ENCODE data around the gene NRP1.

DNA sequence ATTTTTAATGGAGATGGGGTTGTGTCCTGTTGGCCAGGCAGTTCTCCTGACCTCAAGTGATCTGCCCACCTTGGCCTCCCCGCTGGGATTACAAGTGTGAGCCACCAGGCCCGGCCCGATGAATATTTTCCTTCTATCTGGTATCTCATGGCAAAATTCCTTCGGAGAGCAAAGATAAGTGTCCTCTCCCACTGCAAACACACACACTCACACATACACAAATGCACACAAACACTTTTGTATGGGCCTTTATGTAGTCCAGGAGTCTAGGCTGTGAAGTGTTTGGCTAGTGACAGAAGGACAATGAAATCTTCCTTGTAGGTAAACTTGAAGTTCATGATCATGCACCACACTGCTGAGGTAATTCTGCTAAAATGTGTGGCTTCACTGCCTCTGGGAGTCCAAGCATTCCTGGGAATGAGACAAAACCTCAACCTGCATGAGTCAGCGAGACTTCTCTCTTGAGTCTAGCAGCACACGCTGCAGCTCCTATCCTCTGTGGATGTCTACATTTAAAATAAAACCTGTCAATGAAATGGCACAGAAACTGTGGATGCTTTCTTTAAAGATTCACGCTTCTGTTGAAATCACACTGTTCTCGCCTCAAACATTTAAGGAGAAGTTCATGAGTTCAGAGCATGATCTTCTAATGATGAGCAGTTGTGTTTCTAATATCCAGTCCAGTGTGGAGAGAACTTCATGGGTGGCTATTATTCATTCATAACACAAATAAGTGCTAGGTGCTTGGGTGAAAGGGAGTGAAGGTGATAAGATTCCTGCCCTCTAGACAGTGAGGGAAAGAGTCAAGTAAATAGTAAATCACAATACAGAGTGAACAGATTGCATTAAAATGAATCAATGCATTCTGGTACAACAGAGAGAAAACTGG lies 96.5 kb downstream of the NRP1 start:
- TF ChIP-seq, protein P1, sequence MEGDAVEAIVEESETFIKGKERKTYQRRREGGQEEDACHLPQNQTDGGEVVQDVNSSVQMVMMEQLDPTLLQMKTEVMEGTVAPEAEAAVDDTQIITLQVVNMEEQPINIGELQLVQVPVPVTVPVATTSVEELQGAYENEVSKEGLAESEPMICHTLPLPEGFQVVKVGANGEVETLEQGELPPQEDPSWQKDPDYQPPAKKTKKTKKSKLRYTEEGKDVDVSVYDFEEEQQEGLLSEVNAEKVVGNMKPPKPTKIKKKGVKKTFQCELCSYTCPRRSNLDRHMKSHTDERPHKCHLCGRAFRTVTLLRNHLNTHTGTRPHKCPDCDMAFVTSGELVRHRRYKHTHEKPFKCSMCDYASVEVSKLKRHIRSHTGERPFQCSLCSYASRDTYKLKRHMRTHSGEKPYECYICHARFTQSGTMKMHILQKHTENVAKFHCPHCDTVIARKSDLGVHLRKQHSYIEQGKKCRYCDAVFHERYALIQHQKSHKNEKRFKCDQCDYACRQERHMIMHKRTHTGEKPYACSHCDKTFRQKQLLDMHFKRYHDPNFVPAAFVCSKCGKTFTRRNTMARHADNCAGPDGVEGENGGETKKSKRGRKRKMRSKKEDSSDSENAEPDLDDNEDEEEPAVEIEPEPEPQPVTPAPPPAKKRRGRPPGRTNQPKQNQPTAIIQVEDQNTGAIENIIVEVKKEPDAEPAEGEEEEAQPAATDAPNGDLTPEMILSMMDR (conservative IDR thresholded peaks at IDR 0.05 in 1 of 2, IDR thresholded peaks at IDR 0.05 in 1 of 2; ENCODE audit: extremely low read depth in 1 of 2, insufficient read depth in 1 of 2, low read depth in 1 of 2, low read length in 2 of 2), result no peak
- no peak for TF ChIP-seq EZH2 (IDR thresholded peaks at IDR 0.05; ENCODE audit: borderline replicate concordance, low read length)

Measured in mammary epithelial cell (primary cell).